Esophagus squamous epithelium (tissue), 5 donors: ENCODE results near the gene HDHD5. TPM values are rescaled to one million over a fixed set of nuclear protein-coding genes. Genes with fewer than 3 reads are reported as not detected.

Experiments used
- DNase-seq: peaks from one replicate; lab custom pipeline; 2025; lab: John Stamatoyannopoulos, UW
- H3K27ac ChIP-seq, 4 donors: fragments of 200-600 bp; sonication (generic); one replicate each; pipeline ENCODE4 v1.5.1; 2016 to 2019; ENCODE audit warnings: mild to moderate bottlenecking in 1 of 4
- H3K27me3 ChIP-seq, 4 donors: fragments of 200-600 bp; sonication (generic); 1 replicate in 3 of 4; 2 replicates in 1 of 4; pipeline versions ENCODE4 v1.5.1 to v1.6.0; 2017 to 2021; ENCODE audit warnings: antibody characterized with exemption in 1 of 4
- H3K36me3 ChIP-seq, 3 donors: fragments of 200-600 bp; sonication (generic); one replicate each; pipeline ENCODE4 v1.5.1; 2016 to 2019
- H3K4me1 ChIP-seq, 3 donors: fragments of 200-600 bp; sonication (generic); one replicate each; pipeline ENCODE4 v1.5.1; 2017 to 2019
- H3K4me3 ChIP-seq, 4 donors: fragments of 200-600 bp; sonication (generic); 1 replicate in 3 of 4; 2 replicates in 1 of 4; pipeline ENCODE4 v1.5.1; 2016 to 2019; ENCODE audit warnings: mild to moderate bottlenecking in 2 of 4, moderate library complexity in 1 of 4
- H3K9me3 ChIP-seq, 3 donors: fragments of 200-600 bp; sonication (generic); one replicate each; pipeline ENCODE4 v1.5.1; 2016 to 2019
- CTCF ChIP-seq, 6 experiments: fragments of 450-650 bp in 4 of 6; fragments of 200-600 bp in 2 of 6; sonication (generic) in 2 of 6; IDR thresholded peaks; one replicate each; pipeline ENCODE4 v1.5.1; 2016 to 2019; ENCODE audit warnings: antibody characterized with exemption in 6 of 6, mild to moderate bottlenecking in 4 of 6, moderate library complexity in 4 of 6
- POLR2A ChIP-seq, 4 donors: fragments of 450-650 bp; IDR thresholded peaks; one replicate each; pipeline ENCODE4 v1.6.1; 2017; ENCODE audit warnings: antibody characterized with exemption in 4 of 4, mild to moderate bottlenecking in 4 of 4, moderate library complexity in 3 of 4
- WGBS, 2 donors: methylation state at CpG; one replicate each; pipeline ENCODE4 v1.1.5; 2018; 5-methylcytosine and 5-hydroxymethylcytosine counted together
- intact Hi-C: fragments of 100-400 bp; cut with DNase I; formaldehyde crosslinking; loops from one replicate; pipeline ENCODE4 v1.15.0; 2022
- total RNA-seq, 4 donors: library from RNA; depleted of rRNA; stranded (reverse); fragments of >200 nt; gene quantifications; one replicate each; pipeline ENCODE4 v1.1.0, GENCODE V29; 2016
- donor health status: DM: yes; HTN: yes; CAD: no.

Gene HDHD5
- total RNA-seq, 4 donors from 2014 or later, result 23.2 to 40.4 (median 36.2) TPM

GRCh38 chr22:17164392-17165024 lies 5.4 kb upstream of the HDHD5 start:
- WGBS, 2 donors, result 64 to 84% methylated on average over 3 of the region's 3 CpGs
- Histone ChIP-seq H3K4me3 (no peak overlapping the region), H3K27ac (no peak overlapping the region), H3K4me1 (peaks cover 0 to 17% (median 7%) of the 10 kb centered on the region in 3 donors), H3K36me3 (no peaks in the 10 kb centered on the region), H3K9me3 (no peaks in the 10 kb centered on the region), H3K27me3 (no peaks in the 10 kb centered on the region)
- TF ChIP-seq CTCF (IDR thresholded peaks at IDR 0.05) (no peak), POLR2A (IDR thresholded peaks at IDR 0.05) (no peak)
- no peak for DNase-seq
- intact Hi-C loops, result loop anchor here (10.0 kb wide), 1 partner anchor 80 kb away; the partner anchor contains the start of gene IL17RA

- Histone ChIP-seq H3K4me3 (no peak overlapping the region), H3K4me1 (peaks cover 0 to 27% (median 12%) of the 10 kb centered on the region in 3 donors), H3K9me3 (no peaks in the 10 kb centered on the region), H3K27ac (no peak overlapping the region), H3K27me3 (no peaks in the 10 kb centered on the region), H3K36me3 (no peaks in the 10 kb centered on the region)
- DNase-seq, result no peak
- WGBS, 2 donors, result 59 to 74% methylated on average over 8 of the region's 8 CpGs
- TF ChIP-seq POLR2A (IDR thresholded peaks at IDR 0.05), result no peak
- TF ChIP-seq CTCF (IDR thresholded peaks at IDR 0.05), result no peak
- intact Hi-C loops, result loop anchor here (10.0 kb wide), 1 partner anchor 78 kb away; the partner anchor contains the start of gene IL17RA
Measured at GRCh38 chr22:17162731-17163130, 3.7 kb upstream of the HDHD5 start.

GRCh38 chr22:17161991-17162390 lies 2.9 kb upstream of the HDHD5 start:
- Histone ChIP-seq H3K27me3 (no peaks in the 10 kb centered on the region), H3K9me3 (no peaks in the 10 kb centered on the region), H3K27ac (no peak overlapping the region), H3K36me3 (no peaks in the 10 kb centered on the region), H3K4me3 (no peak overlapping the region), H3K4me1 (peaks cover 0 to 28% (median 19%) of the 10 kb centered on the region in 3 donors)
- intact Hi-C loops, result loop anchor here (10.0 kb wide), 1 partner anchor 77 kb away; the partner anchor contains the start of gene IL17RA
- WGBS, 2 donors, result 80 to 97% methylated on average over 2 to 3 of the region's 3 CpGs
- TF ChIP-seq CTCF (IDR thresholded peaks at IDR 0.05) (no peak), POLR2A (IDR thresholded peaks at IDR 0.05) (no peak)
- DNase-seq, result no peak

- intact Hi-C loops, result no loop called here
- Histone ChIP-seq H3K27ac (peak overlapping the region; percentile 89 to 96 (median 95)), H3K4me1 (peaks cover 0 to 52% (median 26%) of the 10 kb centered on the region in 3 donors), H3K4me3 (peak overlapping the region; percentile 80 to 99 (median 87)), H3K9me3 (no peaks in the 10 kb centered on the region), H3K27me3 (no peaks in the 10 kb centered on the region), H3K36me3 (no peaks in the 10 kb centered on the region)
- TF ChIP-seq POLR2A (IDR thresholded peaks at IDR 0.05) (no peak), CTCF (IDR thresholded peaks at IDR 0.05) (peak in 1 of 6 experiments; percentile 11)
- DNase-seq, result no peak
- 0 to 22% methylated on average over 6 to 8 of the region's 35 CpGs for WGBS, 2 donors
Measured at GRCh38 chr22:17159504-17159951, 451 bp upstream of the HDHD5 start.

- H3K4me3 ChIP-seq, result peak overlapping the region; percentile 80 to 99 (median 87)
- peaks cover 0 to 59% (median 26%) of the 10 kb centered on the region in 3 donors for H3K4me1 ChIP-seq
- no peaks in the 10 kb centered on the region for H3K9me3 ChIP-seq
- intact Hi-C loops, result no loop called here
- no peaks in the 10 kb centered on the region for H3K36me3 ChIP-seq
- 37 to 46% methylated on average over 17 of the region's 17 CpGs for WGBS, 2 donors
- peak overlapping the region; percentile 89 to 96 (median 95) for H3K27ac ChIP-seq
- TF ChIP-seq POLR2A (IDR thresholded peaks at IDR 0.05), result no peak
- no peak for TF ChIP-seq CTCF (IDR thresholded peaks at IDR 0.05)
- no peaks in the 10 kb centered on the region for H3K27me3 ChIP-seq
- DNase-seq, result no peak
Measured at GRCh38 chr22:17158176-17158567, 905 bp downstream of the HDHD5 start.
